ENCODE results near the gene PAMR1.

The PAMR1 gene

GRCh38 chr11:35425603-35426212 lies 99.7 kb downstream of the PAMR1 start:
- no peak for TF ChIP-seq CTCF (conservative IDR thresholded peaks at IDR 0.05; ENCODE audit: control insufficient read depth, insufficient read depth, low read depth, low read length)
- no peak overlapping the region for H3K4me3 ChIP-seq (ENCODE audit: control insufficient read depth, low read depth, low read length)
- DNase-seq (ENCODE audit: low read depth) = no peak

- H3K4me3 ChIP-seq (ENCODE audit: control insufficient read depth, low read depth, low read length) = no peak overlapping the region
- TF ChIP-seq CTCF (conservative IDR thresholded peaks at IDR 0.05; ENCODE audit: control insufficient read depth, insufficient read depth, low read depth, low read length) = no peak
- DNase-seq (ENCODE audit: low read depth) = peak; percentile 52
Observed at GRCh38 chr11:35424157-35424940, 101.1 kb downstream of the PAMR1 start.

- DNase-seq (ENCODE audit: low read depth) = no peak
- no peak for TF ChIP-seq CTCF (conservative IDR thresholded peaks at IDR 0.05; ENCODE audit: control insufficient read depth, insufficient read depth, low read depth, low read length)
- H3K4me3 ChIP-seq (ENCODE audit: control insufficient read depth, low read depth, low read length) = no peak overlapping the region
Observed at GRCh38 chr11:35420371-35420770, 105.0 kb downstream of the PAMR1 start.

GRCh38 chr11:35419830-35420333 lies 105.5 kb downstream of the PAMR1 start:
- no peak for TF ChIP-seq CTCF (conservative IDR thresholded peaks at IDR 0.05; ENCODE audit: control insufficient read depth, insufficient read depth, low read depth, low read length)
- DNase-seq (ENCODE audit: low read depth) = peak; percentile 17
- peak overlapping the region; percentile 43 for H3K4me3 ChIP-seq (ENCODE audit: control insufficient read depth, low read depth, low read length)

GRCh38 chr11:35419184-35419829 lies 106.1 kb downstream of the PAMR1 start, which contains the start of gene SLC1A2:
Gene SLC1A2, minus strand, starts transcription at chr11:35419558. Its CDS starts 592 bp downstream, at chr11:35418966.
- DNase-seq (ENCODE audit: low read depth) = peak; percentile 25
- no peak for TF ChIP-seq CTCF (conservative IDR thresholded peaks at IDR 0.05; ENCODE audit: control insufficient read depth, insufficient read depth, low read depth, low read length)
- H3K4me3 ChIP-seq (ENCODE audit: control insufficient read depth, low read depth, low read length) = peak within 1 kb of the TSS; percentile 43

GRCh38 chr11:35418282-35419183 lies 106.9 kb downstream of the PAMR1 start:
- peak overlapping the region; percentile 43 for H3K4me3 ChIP-seq (ENCODE audit: control insufficient read depth, low read depth, low read length)
- TF ChIP-seq CTCF (conservative IDR thresholded peaks at IDR 0.05; ENCODE audit: control insufficient read depth, insufficient read depth, low read depth, low read length) = no peak
- DNase-seq (ENCODE audit: low read depth) = peak; percentile 13
